ENCODE results near the gene BCAS1.

GRCh38 chr20:54020348-54020747, 50.0 kb downstream of the BCAS1 start:
- TF ChIP-seq TCF7L2 (IDR thresholded peaks at IDR 0.05; ENCODE audit: low read depth, low read length) (no peak), CTCF (IDR thresholded peaks at IDR 0.05) (no peak), REST (IDR thresholded peaks at IDR 0.05; ENCODE audit: insufficient read depth in 1 of 2, low read depth in 2 of 2, low read length in 1 of 2) (no peak), POLR2AphosphoS5 (IDR thresholded peaks at IDR 0.05; ENCODE audit: low read depth, low read length) (no peak), SIN3A (IDR thresholded peaks at IDR 0.05; ENCODE audit: borderline replicate concordance, insufficient read depth, low read depth, low read length) (no peak)

Measured in Panc1 (cell line).